Stimulated activated CD8-positive, alpha-beta memory T cell treated with anti-CD3 and anti-CD28 coated beads, Interleukin-4, amount 100 ng/mL, for 4 hours (primary cell): ENCODE data around the gene DRC1.

Experiments used
- DNase-seq, 2 donors: peaks; one replicate each; pipeline ENCODE4 v3.0.0-alpha.2; 2020; ENCODE audit warnings: low read depth in 2 of 2, low spot score in 1 of 2

DRC1 gene

GRCh38 chr2:26442301-26442700, 40.6 kb downstream of the DRC1 start:
- no peak for DNase-seq

- no peak for DNase-seq
Measured at GRCh38 chr2:26442707-26443106, 41.0 kb downstream of the DRC1 start.

- DNase-seq = no peak
Measured at GRCh38 chr2:26444236-26444635, 42.5 kb downstream of the DRC1 start.

GRCh38 chr2:26448651-26449050, 46.9 kb downstream of the DRC1 start:
- DNase-seq = no peak

GRCh38 chr2:26449278-26450030, 47.7 kb downstream of the DRC1 start:
- DNase-seq = no peak

GRCh38 chr2:26450031-26450635, 48.4 kb downstream of the DRC1 start:
- DNase-seq = no peak

- DNase-seq = no peak
Measured at GRCh38 chr2:26451700-26452099, 50.0 kb downstream of the DRC1 start.

GRCh38 chr2:26453421-26454329, 52.0 kb downstream of the DRC1 start:
- DNase-seq = no peak

- DNase-seq = no peak
Measured at GRCh38 chr2:26454561-26455001, 52.9 kb downstream of the DRC1 start.

- no peak for DNase-seq
Measured at GRCh38 chr2:26455037-26455669, 53.4 kb downstream of the DRC1 start.

GRCh38 chr2:26455670-26456439, 54.1 kb downstream of the DRC1 start:
- DNase-seq = no peak

GRCh38 chr2:26456440-26457250, 54.9 kb downstream of the DRC1 start:
- no peak for DNase-seq

GRCh38 chr2:26457251-26457666, 55.5 kb downstream of the DRC1 start:
- no peak for DNase-seq

GRCh38 chr2:26457695-26458364, 56.1 kb downstream of the DRC1 start:
- no peak for DNase-seq

- DNase-seq = no peak
Measured at GRCh38 chr2:26458365-26459042, 56.8 kb downstream of the DRC1 start.

- DNase-seq = no peak
Measured at GRCh38 chr2:26459991-26460612, 58.4 kb downstream of the DRC1 start.

- no peak for DNase-seq
Measured at GRCh38 chr2:26460613-26461031, 58.9 kb downstream of the DRC1 start.

GRCh38 chr2:26461601-26462023, 59.9 kb downstream of the DRC1 start:
- no peak for DNase-seq
